ENCODE data around the gene PHIP. TPM values are rescaled to one million over a fixed set of nuclear protein-coding genes. Genes with fewer than 3 reads are reported as not detected.

The PHIP gene
- total and polyA plus RNA-seq, 3 experiments from 2014 or later = 13.4 to 27.0 (median 26.1) TPM

DNA sequence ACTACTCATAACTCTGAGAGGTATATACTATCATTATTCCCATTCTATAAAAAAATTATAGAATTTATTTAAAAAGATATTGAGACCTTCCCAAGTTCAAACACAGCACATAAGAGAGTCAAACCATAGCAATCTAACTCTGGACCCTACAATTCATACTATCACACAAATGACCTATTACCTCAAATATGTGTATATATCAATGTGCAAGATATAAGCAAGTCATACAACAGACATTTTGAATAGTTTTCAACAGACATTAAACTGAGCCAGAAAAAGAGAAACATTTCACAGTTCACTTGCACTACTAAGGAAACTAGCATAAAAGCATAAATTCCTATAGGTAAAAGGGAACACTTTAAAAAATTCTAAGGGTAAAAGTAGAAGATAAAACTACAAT is 11.7 kb downstream of the PHIP start:
- no peak for DNase-seq
- no peaks in the 10 kb centered on the region for H3K9me3 ChIP-seq (ENCODE audit: low read length)
- H3K4me1 ChIP-seq (ENCODE audit: insufficient read depth, low read length) = peaks cover 20% of the 10 kb centered on the region
- Mint-ChIP-seq H3K27me3 (no peaks in the 10 kb centered on the region), H3K27ac (no peak overlapping the region), H3K36me3 (peaks cover 0 to 16% (median 0%) of the 10 kb centered on the region in 3 donors), H3K9me3 (no peaks in the 10 kb centered on the region), H3K4me3 (no peak overlapping the region), H3K4me1 (peaks cover 26 to 45% (median 36%) of the 10 kb centered on the region in 3 donors)
- H3K27ac ChIP-seq (ENCODE audit: low read depth, low read length) = no peak overlapping the region
- no peak overlapping the region for H3K4me3 ChIP-seq (ENCODE audit: low read length)
- no peaks in the 10 kb centered on the region for H3K36me3 ChIP-seq (ENCODE audit: insufficient read depth, low read length)
- CTCF ChIA-PET = interaction anchor here (1.5 kb wide), 1 partner anchor 32 kb away, joined by 3 read pairs; no protein-coding TSS in a partner anchor
- POLR2A ChIA-PET = interaction anchor here (1.1 kb wide), 1 partner anchor 12 kb away, joined by 3 read pairs; the partner anchor contains the start of gene PHIP
- H3K27me3 ChIP-seq (ENCODE audit: insufficient read depth, low read length, poor library complexity, severe bottlenecking) = no peaks in the 10 kb centered on the region

DNA sequence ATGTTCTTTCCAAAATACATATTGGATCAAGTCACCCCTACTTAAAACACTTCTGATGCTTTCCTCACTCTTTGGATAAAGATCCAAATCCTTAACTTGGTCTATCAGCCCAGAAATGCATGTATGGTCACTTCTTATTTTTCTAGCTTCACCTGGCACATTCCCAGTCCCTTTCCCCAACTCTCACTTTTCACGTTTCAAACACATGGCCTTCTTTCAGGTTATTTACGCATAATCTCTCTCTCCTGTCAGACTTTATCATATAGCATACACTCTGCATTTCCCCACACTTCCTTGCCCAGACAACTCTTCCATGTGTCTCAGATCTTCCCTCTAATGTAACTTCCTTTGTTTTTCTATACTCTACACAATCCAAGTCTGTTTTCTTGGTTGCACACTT is 12.8 kb downstream of the PHIP start:
- Mint-ChIP-seq H3K9me3 (no peaks in the 10 kb centered on the region), H3K36me3 (peaks cover 0 to 14% (median 1%) of the 10 kb centered on the region in 3 donors), H3K4me3 (no peak overlapping the region), H3K4me1 (peaks cover 17 to 38% (median 25%) of the 10 kb centered on the region in 3 donors), H3K27me3 (no peaks in the 10 kb centered on the region), H3K27ac (no peak overlapping the region)
- H3K4me1 ChIP-seq (ENCODE audit: insufficient read depth, low read length) = peaks cover 14% of the 10 kb centered on the region
- no peak overlapping the region for H3K27ac ChIP-seq (ENCODE audit: low read depth, low read length)
- no peaks in the 10 kb centered on the region for H3K36me3 ChIP-seq (ENCODE audit: insufficient read depth, low read length)
- H3K4me3 ChIP-seq (ENCODE audit: low read length) = no peak overlapping the region
- DNase-seq = no peak
- CTCF ChIA-PET = interaction anchor here (1.5 kb wide), 1 partner anchor 33 kb away, joined by 3 read pairs; no protein-coding TSS in a partner anchor
- no peaks in the 10 kb centered on the region for H3K27me3 ChIP-seq (ENCODE audit: insufficient read depth, low read length, poor library complexity, severe bottlenecking)
- H3K9me3 ChIP-seq (ENCODE audit: low read length) = no peaks in the 10 kb centered on the region
- POLR2A ChIA-PET = interaction anchor here (0.6 kb wide), 1 partner anchor 13 kb away, joined by 3 read pairs; no protein-coding TSS in a partner anchor

DNA sequence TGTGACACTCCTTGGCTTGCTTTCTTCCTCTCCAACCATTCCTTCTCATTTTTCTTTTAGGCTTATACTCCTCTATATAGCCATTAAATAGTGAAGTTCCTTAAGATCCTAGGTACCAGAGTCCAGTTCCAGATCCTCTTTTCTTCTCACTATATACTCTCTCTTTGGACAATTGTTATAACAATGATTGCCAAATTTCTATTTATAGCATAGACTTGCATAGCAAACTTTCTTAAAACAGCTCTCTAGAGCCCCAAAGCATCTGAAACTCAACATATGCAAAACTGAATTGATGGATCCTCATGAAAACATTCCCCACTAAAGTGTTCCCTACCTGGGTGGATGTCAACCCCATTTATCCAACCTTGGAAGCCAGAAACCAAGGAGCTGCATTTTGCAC is 13.4 kb downstream of the PHIP start:
- CTCF ChIA-PET = interaction anchor here (0.7 kb wide), 1 partner anchor 16 kb away, joined by 3 read pairs; no protein-coding TSS in a partner anchor
- no peaks in the 10 kb centered on the region for H3K9me3 Mint-ChIP-seq

DNA sequence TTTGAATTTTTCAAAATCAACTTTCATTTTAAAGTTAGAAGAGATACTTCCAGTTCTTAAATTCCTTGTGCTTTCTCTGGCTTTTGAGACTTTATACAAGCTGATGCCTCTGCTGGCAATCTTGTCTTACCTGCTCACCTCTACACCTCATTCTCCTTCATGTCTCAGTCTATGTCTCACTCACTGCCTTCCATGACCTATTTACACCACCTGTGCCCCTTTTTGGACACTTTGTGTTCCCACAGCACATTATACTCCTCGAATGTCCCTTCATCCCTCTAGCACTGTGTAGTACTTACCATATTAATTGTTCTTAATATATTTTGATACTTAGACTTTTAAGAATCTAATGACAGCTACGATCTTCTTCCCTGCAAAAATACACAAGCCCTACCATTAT is 15.3 kb downstream of the PHIP start:
- Mint-ChIP-seq H3K4me3 (no peak overlapping the region), H3K36me3 (peaks cover 4 to 31% (median 9%) of the 10 kb centered on the region in 3 donors), H3K4me1 (peaks cover 15 to 29% (median 21%) of the 10 kb centered on the region in 3 donors), H3K27ac (no peak overlapping the region), H3K27me3 (no peaks in the 10 kb centered on the region), H3K9me3 (no peaks in the 10 kb centered on the region)
- Histone ChIP-seq H3K36me3 (ENCODE audit: insufficient read depth, low read length) (peaks cover 4% of the 10 kb centered on the region), H3K4me1 (ENCODE audit: insufficient read depth, low read length) (peaks cover 14% of the 10 kb centered on the region), H3K27ac (ENCODE audit: low read depth, low read length) (no peak overlapping the region), H3K9me3 (ENCODE audit: low read length) (no peaks in the 10 kb centered on the region), H3K4me3 (ENCODE audit: low read length) (no peak overlapping the region), H3K27me3 (ENCODE audit: insufficient read depth, low read length, poor library complexity, severe bottlenecking) (no peaks in the 10 kb centered on the region)
- ChIA-PET POLR2A (no interaction called here), CTCF (no interaction called here)
- no peak for DNase-seq

More for the DNA sequence above, 13.4 kb downstream of the PHIP start:
- Histone ChIP-seq H3K4me3 (ENCODE audit: low read length) (no peak overlapping the region), H3K9me3 (ENCODE audit: low read length) (no peaks in the 10 kb centered on the region), H3K4me1 (ENCODE audit: insufficient read depth, low read length) (peaks cover 14% of the 10 kb centered on the region), H3K27ac (ENCODE audit: low read depth, low read length) (no peak overlapping the region), H3K27me3 (ENCODE audit: insufficient read depth, low read length, poor library complexity, severe bottlenecking) (no peaks in the 10 kb centered on the region), H3K36me3 (ENCODE audit: insufficient read depth, low read length) (no peaks in the 10 kb centered on the region)
- DNase-seq = no peak
- Mint-ChIP-seq H3K4me3 (no peak overlapping the region), H3K27me3 (no peaks in the 10 kb centered on the region), H3K27ac (no peak overlapping the region), H3K36me3 (peaks cover 0 to 19% (median 1%) of the 10 kb centered on the region in 3 donors), H3K4me1 (peaks cover 17 to 39% (median 25%) of the 10 kb centered on the region in 3 donors)
- POLR2A ChIA-PET = interaction anchor here (0.6 kb wide), 1 partner anchor 12 kb away, joined by 3 read pairs; no protein-coding TSS in a partner anchor

DNA sequence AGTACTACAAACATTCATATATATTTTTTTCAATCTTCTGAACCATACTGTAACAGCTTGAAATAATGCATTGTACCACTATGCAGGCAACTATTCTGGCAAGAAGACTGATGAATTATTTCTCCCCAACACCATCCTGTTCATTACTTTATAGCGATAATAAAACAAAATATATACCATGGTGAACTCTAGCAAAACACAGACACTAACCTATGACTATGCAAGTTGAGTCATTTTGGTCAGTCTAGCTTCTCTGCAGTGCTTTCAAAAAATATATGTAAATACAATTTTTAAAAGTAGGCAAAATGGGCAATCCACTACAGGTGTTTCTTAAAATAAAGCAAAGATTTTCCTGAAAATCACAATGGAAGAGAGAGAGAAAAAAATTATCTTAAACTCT is 20.3 kb downstream of the PHIP start:
- ChIA-PET POLR2A (no interaction called here), CTCF (no interaction called here)
- no peak overlapping the region for H3K4me3 Mint-ChIP-seq
- peaks cover 18 to 28% (median 23%) of the 10 kb centered on the region in 3 donors for H3K4me1 Mint-ChIP-seq
- Histone ChIP-seq H3K4me1 (ENCODE audit: insufficient read depth, low read length) (no peaks in the 10 kb centered on the region), H3K9me3 (ENCODE audit: low read length) (no peaks in the 10 kb centered on the region), H3K27me3 (ENCODE audit: insufficient read depth, low read length, poor library complexity, severe bottlenecking) (no peaks in the 10 kb centered on the region), H3K27ac (ENCODE audit: low read depth, low read length) (no peak overlapping the region), H3K36me3 (ENCODE audit: insufficient read depth, low read length) (peaks cover 11% of the 10 kb centered on the region), H3K4me3 (ENCODE audit: low read length) (no peak overlapping the region)
- DNase-seq = no peak
- peak overlapping the region in 1 of 8 donors; percentile 8 for H3K27ac Mint-ChIP-seq
- H3K9me3 Mint-ChIP-seq = peaks cover 0 to under 1% (median 0%) of the 10 kb centered on the region in 5 donors
- no peaks in the 10 kb centered on the region for H3K27me3 Mint-ChIP-seq
- peaks cover 11 to 67% (median 22%) of the 10 kb centered on the region in 3 donors for H3K36me3 Mint-ChIP-seq

DNA sequence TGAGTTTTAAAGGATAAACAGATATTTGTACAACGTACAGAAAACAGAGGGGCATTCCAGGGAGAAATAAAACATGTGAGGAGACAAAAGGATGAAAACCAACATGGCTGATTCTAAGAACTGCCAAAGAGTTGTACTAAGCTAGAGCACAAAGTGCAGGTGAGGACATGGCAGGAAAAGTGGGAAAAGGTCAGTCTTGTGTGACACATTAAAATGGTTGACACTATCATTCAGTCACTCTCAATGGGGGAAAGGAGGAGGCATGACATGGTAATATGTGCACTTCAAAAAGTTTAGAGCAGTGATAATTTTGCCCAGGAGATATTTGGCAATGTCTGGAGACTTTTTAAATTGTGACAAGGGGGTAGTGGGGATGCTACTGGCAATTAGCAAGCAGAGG is 21.8 kb downstream of the PHIP start:
- no peaks in the 10 kb centered on the region for H3K27me3 ChIP-seq (ENCODE audit: insufficient read depth, low read length, poor library complexity, severe bottlenecking)
- Mint-ChIP-seq H3K27ac (peak overlapping the region in 3 of 8 donors; percentile 1 to 73 (median 35)), H3K4me3 (no peak overlapping the region), H3K4me1 (peaks cover 20 to 33% (median 28%) of the 10 kb centered on the region in 3 donors), H3K9me3 (peaks cover 0 to 3% (median 0%) of the 10 kb centered on the region in 5 donors), H3K27me3 (no peaks in the 10 kb centered on the region), H3K36me3 (peaks cover 22 to 79% (median 32%) of the 10 kb centered on the region in 3 donors)
- H3K36me3 ChIP-seq (ENCODE audit: insufficient read depth, low read length) = peaks cover 17% of the 10 kb centered on the region
- H3K9me3 ChIP-seq (ENCODE audit: low read length) = no peaks in the 10 kb centered on the region
- DNase-seq = no peak
- no peak overlapping the region for H3K27ac ChIP-seq (ENCODE audit: low read depth, low read length)
- no peak overlapping the region for H3K4me3 ChIP-seq (ENCODE audit: low read length)
- ChIA-PET CTCF (no interaction called here), POLR2A (interaction anchor here (1.1 kb wide), 1 partner anchor 20 kb away, joined by 3 read pairs; no protein-coding TSS in a partner anchor)
- H3K4me1 ChIP-seq (ENCODE audit: insufficient read depth, low read length) = no peaks in the 10 kb centered on the region

DNA sequence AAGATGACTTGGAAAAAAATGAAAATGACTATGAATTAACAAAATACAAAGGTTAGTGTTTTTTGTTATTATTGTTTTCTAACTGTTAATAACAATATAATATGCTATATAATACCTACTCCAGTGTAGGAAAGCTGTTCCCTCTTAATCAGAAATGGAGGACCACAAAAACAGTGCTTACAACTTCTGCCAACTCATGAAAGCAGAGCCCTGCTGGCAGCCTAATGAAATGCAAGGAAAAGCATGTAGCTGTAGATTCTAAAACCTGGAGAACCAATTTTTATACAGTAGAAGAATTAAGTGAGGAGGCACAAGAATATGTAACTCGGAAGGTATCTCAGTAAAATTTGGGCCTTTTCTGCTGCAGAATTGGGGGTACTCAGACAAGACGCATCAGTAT is 29.4 kb downstream of the PHIP start:
- H3K36me3 Mint-ChIP-seq = peaks cover 14 to 46% (median 30%) of the 10 kb centered on the region in 3 donors
- no peak overlapping the region for H3K27ac Mint-ChIP-seq
- H3K9me3 Mint-ChIP-seq = peaks cover 0 to 3% (median 0%) of the 10 kb centered on the region in 5 donors
- H3K27me3 Mint-ChIP-seq = no peaks in the 10 kb centered on the region
- peaks cover 25 to 60% (median 50%) of the 10 kb centered on the region in 3 donors for H3K4me1 Mint-ChIP-seq
- ChIA-PET CTCF (interaction anchor here (1.1 kb wide), 1 partner anchor 16 kb away, joined by 3 read pairs; no protein-coding TSS in a partner anchor), POLR2A (no interaction called here)
- H3K36me3 ChIP-seq (ENCODE audit: insufficient read depth, low read length) = peaks cover 6% of the 10 kb centered on the region
- DNase-seq = no peak
- H3K9me3 ChIP-seq (ENCODE audit: low read length) = no peaks in the 10 kb centered on the region
- H3K4me1 ChIP-seq (ENCODE audit: insufficient read depth, low read length) = peaks cover 5% of the 10 kb centered on the region
- H3K27ac ChIP-seq (ENCODE audit: low read depth, low read length) = no peak overlapping the region
- H3K27me3 ChIP-seq (ENCODE audit: insufficient read depth, low read length, poor library complexity, severe bottlenecking) = no peaks in the 10 kb centered on the region
- no peak overlapping the region for H3K4me3 Mint-ChIP-seq
- no peak overlapping the region for H3K4me3 ChIP-seq (ENCODE audit: low read length)

DNA sequence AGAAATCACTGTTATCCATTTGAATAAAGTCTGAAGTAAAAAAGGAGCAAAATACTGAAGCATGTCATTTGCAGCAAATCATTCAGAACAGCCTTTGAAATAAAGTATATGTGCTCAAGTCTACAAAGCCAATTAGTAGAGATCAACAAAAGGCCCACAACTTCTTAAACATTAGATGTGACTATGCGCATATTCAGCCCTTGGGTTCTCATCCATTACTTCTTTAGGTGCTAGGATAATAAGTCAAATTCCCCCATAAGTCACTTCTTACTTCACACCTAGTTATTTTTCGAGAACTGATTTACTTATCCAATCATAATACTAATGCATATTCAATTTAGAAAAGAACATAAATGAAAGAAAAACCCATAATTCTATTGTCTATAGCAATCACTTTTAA is 31.0 kb downstream of the PHIP start:
- H3K27ac ChIP-seq (ENCODE audit: low read depth, low read length) = no peak overlapping the region
- no peaks in the 10 kb centered on the region for H3K9me3 ChIP-seq (ENCODE audit: low read length)
- Mint-ChIP-seq H3K36me3 (peaks cover 4 to 34% (median 22%) of the 10 kb centered on the region in 3 donors), H3K9me3 (peaks cover 0 to under 1% (median 0%) of the 10 kb centered on the region in 5 donors), H3K4me1 (peaks cover 37 to 68% (median 62%) of the 10 kb centered on the region in 3 donors), H3K27ac (peak overlapping the region in 1 of 8 donors; percentile 20), H3K4me3 (no peak overlapping the region), H3K27me3 (no peaks in the 10 kb centered on the region)
- ChIA-PET POLR2A (interaction anchor here (0.6 kb wide), 1 partner anchor 42 kb away, joined by 3 read pairs; no protein-coding TSS in a partner anchor), CTCF (no interaction called here)
- peaks cover 3% of the 10 kb centered on the region for H3K36me3 ChIP-seq (ENCODE audit: insufficient read depth, low read length)
- peaks cover 15% of the 10 kb centered on the region for H3K4me1 ChIP-seq (ENCODE audit: insufficient read depth, low read length)
- H3K4me3 ChIP-seq (ENCODE audit: low read length) = no peak overlapping the region
- H3K27me3 ChIP-seq (ENCODE audit: insufficient read depth, low read length, poor library complexity, severe bottlenecking) = no peaks in the 10 kb centered on the region
- DNase-seq = no peak

Data from CD8-positive, alpha-beta memory T cell (primary cell).